Mucosa of stomach (tissue), 1 donor: ENCODE results near the gene IKBKE.

Source experiments
- H3K27me3 ChIP-seq: one replicate; pipeline ENCODE4 v1.7.0; 2013; ENCODE audit warnings: mild to moderate bottlenecking, low read length; ENCODE audit not compliant: control insufficient read depth, insufficient read depth
- H3K36me3 ChIP-seq: one replicate; pipeline ENCODE4 v1.7.0; 2013; ENCODE audit warnings: low read length; ENCODE audit not compliant: control insufficient read depth, insufficient read depth
- H3K4me1 ChIP-seq: one replicate; pipeline ENCODE4 v1.7.0; 2013; ENCODE audit warnings: mild to moderate bottlenecking, low read length; ENCODE audit not compliant: control insufficient read depth, insufficient read depth
- H3K4me3 ChIP-seq: one replicate; pipeline ENCODE4 v1.7.0; 2013; ENCODE audit warnings: low read length
- H3K9ac ChIP-seq: one replicate; pipeline ENCODE4 v1.7.0; 2013; ENCODE audit warnings: mild to moderate bottlenecking, low read length, moderate library complexity
- H3K9me3 ChIP-seq: one replicate; pipeline ENCODE4 v1.7.0; 2013; ENCODE audit warnings: mild to moderate bottlenecking, low read length, moderate library complexity; ENCODE audit not compliant: control insufficient read depth
- donor health status: Pancreatic carcinoma.

The IKBKE gene

DNA sequence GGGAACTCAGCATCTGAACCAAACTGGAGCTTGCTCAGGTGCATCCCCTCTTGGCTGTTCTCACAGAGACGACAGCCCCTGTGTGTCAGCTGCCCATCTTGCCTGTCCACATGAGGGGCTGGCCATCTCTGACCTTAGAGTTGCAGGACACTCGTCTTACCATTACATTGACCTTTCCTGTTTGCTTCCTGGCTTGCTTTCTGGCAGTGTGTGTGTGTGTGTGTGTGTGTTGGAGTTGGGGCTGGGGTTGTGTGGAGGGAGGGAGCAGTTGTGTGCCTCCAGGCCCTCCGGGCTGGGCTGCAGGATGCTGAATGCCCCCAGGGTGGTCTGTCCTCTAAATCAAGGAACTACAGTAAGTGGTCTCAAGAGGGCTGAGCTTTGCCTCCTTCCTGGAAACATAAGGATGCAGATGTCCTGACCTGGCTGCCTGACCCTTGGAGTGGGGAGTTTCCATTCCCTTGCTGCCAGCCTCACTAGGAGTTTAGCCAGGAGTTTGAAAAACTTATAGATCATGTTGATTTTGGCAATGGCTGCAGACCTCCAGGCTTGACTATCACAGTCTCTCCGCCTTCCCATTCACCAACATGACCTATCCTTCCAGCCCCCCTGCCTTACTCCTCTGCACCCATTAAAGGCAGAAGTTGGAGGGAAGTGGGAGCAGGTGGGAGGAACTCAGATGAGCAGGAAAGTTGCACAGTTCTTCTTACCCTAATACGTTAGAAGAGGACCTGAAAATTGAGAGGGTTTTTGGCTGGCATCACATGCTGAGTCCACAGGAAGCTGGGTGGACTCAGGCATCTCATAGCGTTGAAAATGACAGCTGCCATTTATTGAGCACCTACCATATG lies 56.0 kb downstream of the IKBKE start:
- no peaks in the 10 kb centered on the region for H3K36me3 ChIP-seq
- no peaks in the 10 kb centered on the region for H3K9me3 ChIP-seq
- no peak overlapping the region for H3K9ac ChIP-seq
- peaks cover 6% of the 10 kb centered on the region for H3K4me1 ChIP-seq
- no peaks in the 10 kb centered on the region for H3K27me3 ChIP-seq
- H3K4me3 ChIP-seq, result no peak overlapping the region

DNA sequence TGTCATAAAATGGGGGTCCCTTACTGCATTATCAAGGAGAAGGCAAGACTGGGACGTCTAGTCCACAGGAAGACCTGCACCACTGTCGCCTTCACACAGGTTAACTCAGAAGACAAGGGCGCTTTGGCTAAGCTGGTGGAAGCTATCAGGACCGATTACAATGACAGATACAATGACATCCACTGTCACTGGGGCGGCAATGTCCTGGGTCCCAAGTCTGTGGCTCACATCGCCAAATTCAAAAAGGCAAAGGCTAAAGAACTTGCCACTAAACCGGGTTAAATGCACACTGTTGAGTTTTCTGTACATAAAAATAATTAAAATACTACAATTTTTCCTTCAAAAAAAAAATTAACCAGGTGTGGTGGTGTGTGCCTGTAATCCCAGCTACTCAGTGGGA lies 59.1 kb downstream of the IKBKE start:
- Histone ChIP-seq H3K36me3 (no peaks in the 10 kb centered on the region), H3K4me3 (no peak overlapping the region), H3K9me3 (no peaks in the 10 kb centered on the region), H3K4me1 (no peaks in the 10 kb centered on the region), H3K27me3 (no peaks in the 10 kb centered on the region), H3K9ac (no peak overlapping the region)

DNA sequence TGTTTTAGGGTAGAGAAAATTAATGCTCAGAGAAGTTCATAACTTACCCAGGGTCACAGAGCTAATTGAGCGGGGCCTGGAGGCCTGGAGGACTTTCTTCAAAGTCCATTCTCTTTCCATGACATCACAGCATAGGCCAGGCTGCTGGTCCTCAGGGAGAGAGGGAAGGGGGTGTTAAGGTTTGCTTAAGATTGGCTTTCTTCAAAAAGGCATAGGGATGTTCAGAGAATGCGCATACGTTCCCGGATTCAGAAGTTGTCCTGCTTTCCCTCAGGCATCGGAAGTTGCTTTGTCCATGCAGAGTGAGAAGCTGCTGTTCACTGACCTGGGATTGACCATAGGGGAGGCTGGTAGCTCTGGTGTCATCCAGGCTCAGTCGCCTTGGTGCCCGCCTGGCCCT lies 62.1 kb downstream of the IKBKE start:
- Histone ChIP-seq H3K36me3 (no peaks in the 10 kb centered on the region), H3K4me3 (no peak overlapping the region), H3K9ac (no peak overlapping the region), H3K27me3 (no peaks in the 10 kb centered on the region), H3K4me1 (peaks cover 17% of the 10 kb centered on the region), H3K9me3 (no peaks in the 10 kb centered on the region)

DNA sequence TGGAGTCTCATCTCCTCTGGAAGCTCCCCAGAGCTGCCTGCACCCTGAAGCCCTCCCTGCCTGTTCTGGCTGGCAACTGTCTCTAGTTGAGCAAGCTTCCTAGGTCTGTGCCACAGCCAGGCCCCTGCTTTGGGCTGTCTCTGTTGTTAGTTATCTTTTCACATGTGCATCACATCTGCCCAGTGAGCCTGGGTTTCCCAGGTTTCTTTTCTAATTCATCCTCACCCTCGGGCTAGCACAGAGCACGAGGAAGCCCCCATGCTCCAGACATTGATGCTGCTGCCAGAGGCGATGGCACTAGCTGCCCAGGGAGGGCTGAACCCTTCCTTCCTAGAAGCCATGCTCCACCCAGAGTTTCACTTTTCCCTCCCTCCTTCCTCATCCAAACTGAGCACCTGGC lies 64.3 kb downstream of the IKBKE start:
- peaks cover 25% of the 10 kb centered on the region for H3K4me1 ChIP-seq

DNA sequence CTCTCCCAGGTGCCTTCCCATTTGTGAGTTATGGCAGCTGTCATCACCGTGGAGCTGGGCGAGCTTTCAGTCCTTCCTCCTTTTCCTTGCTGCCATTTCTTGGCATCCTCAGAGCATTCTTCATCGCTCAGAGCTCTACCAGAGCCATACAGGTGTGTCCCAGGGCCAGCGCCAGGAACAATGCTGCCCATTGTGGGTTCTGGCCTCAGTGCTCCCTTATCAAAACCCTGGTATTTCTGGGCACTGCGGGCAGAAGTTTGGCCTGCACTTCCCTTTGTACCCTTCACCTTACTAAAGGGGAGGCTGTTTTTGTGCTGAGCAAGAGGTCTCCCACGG lies 65.5 kb downstream of the IKBKE start:
- Histone ChIP-seq H3K9me3 (no peaks in the 10 kb centered on the region), H3K4me3 (no peak overlapping the region), H3K9ac (no peak overlapping the region), H3K36me3 (no peaks in the 10 kb centered on the region), H3K27me3 (no peaks in the 10 kb centered on the region), H3K4me1 (peaks cover 37% of the 10 kb centered on the region)

More for the DNA sequence above, 64.3 kb downstream of the IKBKE start:
- Histone ChIP-seq H3K9me3 (no peaks in the 10 kb centered on the region), H3K4me3 (no peak overlapping the region), H3K9ac (no peak overlapping the region), H3K36me3 (no peaks in the 10 kb centered on the region), H3K27me3 (no peaks in the 10 kb centered on the region)

DNA sequence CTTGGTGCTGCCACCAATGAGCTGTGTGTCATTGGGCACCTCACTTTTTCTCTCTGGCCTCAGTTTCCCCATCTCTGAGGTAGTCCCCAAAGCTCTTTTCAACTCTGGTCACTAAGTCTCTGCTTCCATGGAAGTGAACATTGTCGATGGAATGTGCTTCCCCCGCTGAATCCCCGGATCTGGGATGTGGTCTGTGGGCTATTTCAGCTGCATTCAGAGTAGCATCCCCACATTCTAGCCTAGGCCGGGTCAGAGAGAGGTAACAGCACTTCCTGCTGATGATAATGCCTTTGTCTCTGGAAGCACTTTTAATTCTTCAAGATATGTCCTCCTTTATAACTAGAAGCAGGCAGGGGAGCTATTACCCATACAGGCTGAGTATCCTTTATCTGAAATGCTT lies 66.9 kb downstream of the IKBKE start:
- no peak overlapping the region for H3K4me3 ChIP-seq
- H3K9me3 ChIP-seq, result no peaks in the 10 kb centered on the region
- H3K4me1 ChIP-seq, result peaks cover 37% of the 10 kb centered on the region
- no peaks in the 10 kb centered on the region for H3K27me3 ChIP-seq
- H3K9ac ChIP-seq, result no peak overlapping the region
- H3K36me3 ChIP-seq, result no peaks in the 10 kb centered on the region

DNA sequence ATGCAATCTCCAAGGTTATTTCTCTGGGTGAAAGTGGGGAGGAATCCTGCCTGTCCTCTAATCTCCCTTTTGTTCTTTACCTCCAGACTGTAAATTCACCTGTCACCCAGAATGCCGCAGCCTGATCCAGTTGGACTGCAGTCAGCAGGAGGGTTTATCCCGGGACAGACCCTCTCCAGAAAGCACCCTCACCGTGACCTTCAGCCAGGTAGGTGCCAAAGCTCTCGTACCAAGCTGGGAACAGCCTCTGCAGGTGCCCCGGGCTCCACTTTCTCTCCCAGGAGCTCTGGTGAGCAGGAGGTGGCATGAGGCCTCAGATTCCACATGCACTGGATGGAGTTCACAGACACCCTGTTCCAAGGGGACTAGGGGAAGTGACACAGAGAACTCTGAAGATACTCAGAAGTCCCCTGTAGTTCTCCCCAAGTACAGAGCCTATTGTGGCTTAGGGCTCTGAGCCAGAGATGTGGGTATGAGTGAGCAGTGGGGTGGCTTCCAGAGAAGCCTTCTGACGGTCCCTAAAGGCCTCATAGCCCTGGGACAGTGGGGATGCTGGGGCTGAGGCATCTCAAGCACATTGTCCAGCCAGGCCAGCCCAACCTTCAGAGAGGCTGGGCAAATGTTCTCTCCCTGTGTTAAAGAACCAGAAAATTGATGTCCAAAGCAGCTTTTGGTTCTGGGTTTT lies 68.0 kb downstream of the IKBKE start:
- H3K4me1 ChIP-seq, result peaks cover 37% of the 10 kb centered on the region
- no peak overlapping the region for H3K4me3 ChIP-seq
- no peaks in the 10 kb centered on the region for H3K27me3 ChIP-seq
- H3K9me3 ChIP-seq, result no peaks in the 10 kb centered on the region
- H3K36me3 ChIP-seq, result no peaks in the 10 kb centered on the region
- no peak overlapping the region for H3K9ac ChIP-seq

DNA sequence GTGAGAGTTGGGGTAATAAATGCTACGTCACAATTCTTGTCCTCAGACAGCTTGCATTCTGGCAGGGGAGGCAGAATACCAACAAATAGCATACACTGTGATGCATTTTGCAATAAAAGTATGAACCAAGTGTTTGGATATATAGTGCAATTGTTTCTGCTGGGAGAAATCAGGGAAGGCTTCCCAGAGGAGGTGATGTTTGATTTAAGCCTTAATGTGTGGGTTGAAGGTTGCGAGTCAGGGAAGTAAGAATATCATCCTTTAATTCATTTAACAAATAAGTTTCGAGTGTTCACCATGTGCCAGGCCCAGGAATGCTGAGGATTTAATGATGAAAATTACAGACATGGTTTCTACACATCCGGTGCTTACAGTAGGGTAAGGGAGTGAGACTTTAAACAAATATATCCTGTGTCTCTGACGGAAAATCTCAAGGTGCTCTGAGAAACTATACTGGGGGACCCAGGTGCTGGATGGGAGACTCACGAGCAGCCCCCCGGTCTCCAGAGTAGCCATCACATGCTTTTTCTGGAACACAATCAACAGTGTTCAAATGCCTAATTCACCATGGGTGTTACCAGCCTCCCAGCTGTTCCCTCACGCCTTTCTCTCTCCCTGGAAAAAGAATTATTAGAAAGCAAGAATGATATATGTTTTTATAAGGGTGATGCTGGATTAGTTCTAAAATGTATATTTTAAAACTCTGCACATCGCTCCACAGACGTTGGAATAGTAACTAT lies 68.8 kb downstream of the IKBKE start:
- Histone ChIP-seq H3K4me3 (no peak overlapping the region), H3K27me3 (no peaks in the 10 kb centered on the region), H3K4me1 (peaks cover 37% of the 10 kb centered on the region), H3K9me3 (no peaks in the 10 kb centered on the region), H3K36me3 (no peaks in the 10 kb centered on the region), H3K9ac (peak overlapping the region; percentile 26)

DNA sequence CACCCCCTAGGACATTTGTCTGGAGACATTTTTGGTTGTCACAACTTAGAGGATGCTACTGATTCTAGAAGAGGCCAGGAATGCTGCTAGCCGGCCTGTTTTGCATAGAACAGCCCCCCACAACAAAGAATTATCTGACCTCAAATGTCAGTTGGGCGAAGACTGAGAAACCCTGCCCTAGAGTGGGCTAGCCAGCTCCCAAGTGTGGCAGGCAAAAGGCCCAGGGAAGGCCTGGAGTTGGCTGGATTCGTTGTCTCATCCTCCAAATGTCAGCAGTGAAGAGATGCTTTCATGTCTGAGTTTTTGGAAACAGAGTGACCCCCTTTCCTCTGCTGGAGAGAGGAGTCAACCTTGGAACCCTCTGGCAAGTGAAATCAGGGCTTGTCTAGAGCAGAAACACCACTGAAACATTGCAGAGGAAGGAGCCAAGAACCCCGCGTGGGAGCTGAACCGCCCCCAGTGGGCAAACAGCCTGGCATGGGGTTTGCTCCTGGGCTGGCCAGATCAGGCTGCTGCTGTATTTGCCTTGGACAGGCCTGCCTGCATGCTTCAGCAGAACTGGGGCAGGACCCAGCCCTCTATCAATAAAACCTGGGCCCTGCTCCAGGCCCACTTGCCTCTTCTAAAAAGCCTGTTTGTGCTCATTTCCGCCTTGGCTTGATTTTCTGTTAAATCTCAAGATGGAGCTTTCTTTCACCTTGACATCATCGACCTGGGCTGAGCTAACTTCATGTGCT lies 69.9 kb downstream of the IKBKE start:
- no peak overlapping the region for H3K9ac ChIP-seq
- H3K9me3 ChIP-seq, result no peaks in the 10 kb centered on the region
- H3K4me3 ChIP-seq, result no peak overlapping the region
- H3K4me1 ChIP-seq, result peaks cover 35% of the 10 kb centered on the region
- no peaks in the 10 kb centered on the region for H3K36me3 ChIP-seq
- H3K27me3 ChIP-seq, result no peaks in the 10 kb centered on the region

DNA sequence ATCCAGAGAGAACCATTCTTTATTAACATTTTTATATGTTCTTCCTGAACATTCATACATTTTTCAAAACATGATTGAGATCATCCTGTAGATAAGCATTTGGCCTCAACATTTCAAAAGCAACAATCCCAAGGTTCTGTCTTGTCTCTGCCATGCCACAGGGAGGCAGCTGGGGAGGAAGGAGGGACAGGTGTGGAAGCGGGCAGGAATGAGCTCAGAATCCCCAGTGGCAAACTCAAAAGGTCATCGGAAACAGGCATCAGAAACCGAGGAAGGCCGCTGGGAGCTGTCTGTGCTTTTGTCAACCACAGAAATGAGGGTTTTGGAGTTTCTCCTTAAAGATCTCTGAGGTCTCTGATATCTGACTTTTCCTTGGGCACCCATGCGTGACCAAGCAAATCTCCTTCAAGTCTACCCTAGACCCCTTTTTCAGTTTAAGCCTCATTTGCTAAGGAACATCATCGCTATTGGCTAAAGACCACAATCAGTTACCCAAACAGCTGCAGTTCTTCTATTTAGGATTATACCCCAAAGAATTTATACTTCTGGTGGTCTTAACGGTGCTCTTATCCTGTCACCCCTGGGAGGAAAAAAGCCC lies 71.1 kb downstream of the IKBKE start:
- H3K4me3 ChIP-seq, result no peak overlapping the region

DNA sequence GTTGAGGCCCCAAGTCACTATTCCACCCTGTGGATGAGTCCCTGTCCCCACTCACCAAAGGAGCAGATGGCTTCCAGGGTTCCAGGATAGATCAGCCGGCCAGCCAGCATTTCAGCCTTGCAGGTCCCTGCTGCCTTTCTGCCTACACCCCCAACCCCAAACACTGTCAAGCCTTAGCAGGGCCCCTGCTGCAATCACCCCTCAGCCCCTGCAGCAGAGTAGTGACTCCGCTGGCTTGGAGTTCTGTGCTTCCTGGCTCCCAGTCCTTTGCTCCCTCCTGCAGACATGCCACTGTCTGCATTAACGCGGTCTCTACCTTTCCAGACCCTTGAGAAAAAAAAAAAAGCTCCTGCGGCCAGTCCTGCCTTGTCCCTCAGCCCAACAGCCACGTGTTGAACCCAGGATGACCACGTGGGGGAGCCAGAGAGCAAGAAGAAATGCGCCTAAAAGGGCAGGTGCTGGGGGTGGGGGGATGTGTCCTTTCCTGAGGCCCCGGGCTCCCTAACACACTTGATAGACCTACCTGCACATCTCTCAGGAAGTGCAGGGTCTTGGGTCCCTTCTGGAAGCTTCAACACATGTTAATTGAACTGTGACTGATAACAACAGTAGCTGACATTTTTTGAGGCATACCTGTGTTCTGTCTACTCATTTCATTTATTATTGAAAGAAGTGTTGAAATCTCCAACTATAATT lies 74.4 kb downstream of the IKBKE start:
- Histone ChIP-seq H3K4me3 (no peak overlapping the region), H3K9ac (no peak overlapping the region), H3K9me3 (no peaks in the 10 kb centered on the region), H3K4me1 (peaks cover 11% of the 10 kb centered on the region), H3K27me3 (no peaks in the 10 kb centered on the region), H3K36me3 (no peaks in the 10 kb centered on the region)

More for the DNA sequence above, 71.1 kb downstream of the IKBKE start:
- Histone ChIP-seq H3K27me3 (no peaks in the 10 kb centered on the region), H3K4me1 (peaks cover 25% of the 10 kb centered on the region), H3K36me3 (no peaks in the 10 kb centered on the region), H3K9me3 (no peaks in the 10 kb centered on the region), H3K9ac (no peak overlapping the region)
